Esophagus muscularis mucosa (tissue), 3 donors: ENCODE data around the gene LIN28A.

ENCODE experiments used
- CTCF ChIP-seq, 3 experiments: fragments of 200-600 bp in 2 of 3; fragments of 450-650 bp in 1 of 3; sonication (generic) in 2 of 3; IDR thresholded peaks; one replicate each; pipeline ENCODE4 v1.5.1; 2017 to 2019; ENCODE audit warnings: antibody characterized with exemption in 3 of 3, mild to moderate bottlenecking in 2 of 3, moderate library complexity in 1 of 3
- EP300 ChIP-seq: sonication (generic); formaldehyde crosslinking; IDR thresholded peaks from one replicate; pipeline ENCODE4 v1.6.1; 2017; ENCODE audit warnings: antibody characterized with exemption

GRCh38 chr1:26469558-26469957 is 58.9 kb downstream of the LIN28A start:
- TF ChIP-seq EP300 (no peak), CTCF (IDR thresholded peaks at IDR 0.05) (no peak)
